HPDE6-E6E7 (cell line): Measurements from ENCODE around the gene TMOD1.
"Not testable (repeated sequence)": the region's sequence is repeated elsewhere in the genome, so short reads cannot be mapped to it uniquely, and the experiment has no call there.

Experiments used
- DNase-seq: peaks from one replicate; pipeline ENCODE4 v3.0.0; 2011; ENCODE audit warnings: missing footprints; ENCODE audit errors: extremely low spot score

The TMOD1 gene

GRCh38 chr9:97565262-97565661 lies 63.8 kb downstream of the TMOD1 start:
- DNase-seq, result no peak

GRCh38 chr9:97567182-97567893 lies 65.9 kb downstream of the TMOD1 start:
- no peak for DNase-seq

- no peak for DNase-seq
Observed at GRCh38 chr9:97567894-97568202, 66.4 kb downstream of the TMOD1 start.

GRCh38 chr9:97568461-97569275 lies 67.2 kb downstream of the TMOD1 start:
- DNase-seq, result no peak

- DNase-seq, result no peak
Observed at GRCh38 chr9:97570899-97571298, 69.4 kb downstream of the TMOD1 start.

GRCh38 chr9:97571664-97572063 lies 70.2 kb downstream of the TMOD1 start:
- no peak for DNase-seq

- DNase-seq, result no peak
Observed at GRCh38 chr9:97572196-97572891, 70.9 kb downstream of the TMOD1 start.

- no peak for DNase-seq
Observed at GRCh38 chr9:97572892-97573365, 71.5 kb downstream of the TMOD1 start.

GRCh38 chr9:97573482-97574073 lies 72.1 kb downstream of the TMOD1 start:
- DNase-seq, result no peak

- not testable (repeated sequence) for DNase-seq
Observed at GRCh38 chr9:97574101-97574571, 72.7 kb downstream of the TMOD1 start.

- DNase-seq, result not testable (repeated sequence)
Observed at GRCh38 chr9:97574921-97575672, 73.6 kb downstream of the TMOD1 start.

GRCh38 chr9:97575673-97576200 lies 74.3 kb downstream of the TMOD1 start:
- no peak for DNase-seq

GRCh38 chr9:97577051-97577450 lies 75.6 kb downstream of the TMOD1 start:
- DNase-seq, result no peak

- DNase-seq, result no peak
Observed at GRCh38 chr9:97578846-97579245, 77.4 kb downstream of the TMOD1 start.

GRCh38 chr9:97579914-97580313 lies 78.4 kb downstream of the TMOD1 start:
- no peak for DNase-seq

GRCh38 chr9:97581590-97581989 lies 80.1 kb downstream of the TMOD1 start:
- DNase-seq, result not testable (repeated sequence)

- not testable (repeated sequence) for DNase-seq
Observed at GRCh38 chr9:97584778-97585177, 83.3 kb downstream of the TMOD1 start.

GRCh38 chr9:97586909-97587308 lies 85.4 kb downstream of the TMOD1 start:
- DNase-seq, result not testable (repeated sequence)

- DNase-seq, result no peak
Observed at GRCh38 chr9:97591535-97591934, 90.1 kb downstream of the TMOD1 start.

- no peak for DNase-seq
Observed at GRCh38 chr9:97592126-97592525, 90.7 kb downstream of the TMOD1 start.

GRCh38 chr9:97593960-97594359 lies 92.5 kb downstream of the TMOD1 start:
- no peak for DNase-seq
